GM18861 (cell line): ENCODE results near the gene NUDT4.
"Not testable (repeated sequence)": the region's sequence is repeated elsewhere in the genome, so short reads cannot be mapped to it uniquely, and the experiment has no call there.

ENCODE experiments used
- ATAC-seq: cut with Tn5 transposase; IDR thresholded peaks from one replicate; pipeline ENCODE4 v1.9.1; 2021; ENCODE audit not compliant: unreplicated experiment

NUDT4 gene

DNA sequence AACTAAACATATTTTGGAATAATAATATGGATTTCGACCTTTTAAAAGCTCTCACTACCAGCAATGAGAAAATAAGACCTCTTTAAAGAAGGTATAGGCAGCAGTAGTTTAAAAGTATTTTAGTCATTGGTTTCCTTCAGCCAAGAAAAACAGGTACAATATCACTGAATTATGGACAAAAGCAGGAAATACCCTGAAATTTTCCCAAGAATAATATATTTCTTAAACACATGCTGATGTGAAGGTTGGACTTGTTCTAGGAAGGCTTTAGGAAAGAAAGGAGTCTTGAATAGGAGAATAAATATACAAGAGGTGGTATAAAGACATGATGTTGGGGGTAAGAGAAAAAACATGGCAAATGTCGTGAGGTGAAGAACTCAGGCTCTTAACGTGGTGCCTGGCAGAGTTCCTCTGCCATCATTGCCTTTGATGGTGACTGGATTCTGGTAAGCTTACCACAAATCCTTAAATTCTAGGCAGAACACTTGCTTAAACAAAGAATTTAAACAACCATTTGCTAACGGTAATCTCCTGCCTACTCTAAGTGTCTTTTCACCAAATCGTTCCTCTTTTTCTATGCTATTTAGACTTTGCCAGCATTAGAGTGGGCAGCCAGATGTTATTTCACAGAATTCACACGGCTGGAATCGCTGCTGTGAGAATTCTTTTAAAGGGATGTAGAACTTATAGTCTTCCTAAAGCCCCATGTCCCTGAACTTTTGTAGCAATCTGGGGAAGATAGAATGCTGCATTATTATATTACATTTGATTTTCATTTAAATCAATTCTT, 11.9 kb upstream of the NUDT4 start:
- ATAC-seq: no peak

- no peak for ATAC-seq
Observed at GRCh38 chr12:93366422-93366821, 11.3 kb upstream of the NUDT4 start.

- ATAC-seq: no peak
Observed at GRCh38 chr12:93368766-93369165, 9.0 kb upstream of the NUDT4 start.

DNA sequence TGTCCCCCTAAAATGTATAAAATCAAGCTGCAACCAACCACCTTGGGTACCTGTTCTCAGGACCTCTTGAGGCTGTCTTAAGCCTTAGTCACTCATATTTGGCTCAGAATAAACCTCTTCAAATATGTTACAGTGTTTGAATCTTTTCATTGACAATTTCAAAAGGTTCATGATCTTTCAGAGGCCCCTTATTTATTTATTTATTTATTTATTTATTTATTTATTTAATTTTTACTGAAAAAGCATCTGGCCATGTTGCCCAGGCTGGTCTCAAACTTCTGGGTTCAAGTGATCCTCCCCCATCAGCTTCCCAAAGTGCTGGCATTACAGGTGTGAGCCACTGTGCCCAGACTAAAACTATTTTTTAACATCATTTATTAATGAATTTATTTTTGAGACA, 8.2 kb upstream of the NUDT4 start:
- ATAC-seq: no peak

GRCh38 chr12:93370947-93371346, 6.8 kb upstream of the NUDT4 start:
- no peak for ATAC-seq

DNA sequence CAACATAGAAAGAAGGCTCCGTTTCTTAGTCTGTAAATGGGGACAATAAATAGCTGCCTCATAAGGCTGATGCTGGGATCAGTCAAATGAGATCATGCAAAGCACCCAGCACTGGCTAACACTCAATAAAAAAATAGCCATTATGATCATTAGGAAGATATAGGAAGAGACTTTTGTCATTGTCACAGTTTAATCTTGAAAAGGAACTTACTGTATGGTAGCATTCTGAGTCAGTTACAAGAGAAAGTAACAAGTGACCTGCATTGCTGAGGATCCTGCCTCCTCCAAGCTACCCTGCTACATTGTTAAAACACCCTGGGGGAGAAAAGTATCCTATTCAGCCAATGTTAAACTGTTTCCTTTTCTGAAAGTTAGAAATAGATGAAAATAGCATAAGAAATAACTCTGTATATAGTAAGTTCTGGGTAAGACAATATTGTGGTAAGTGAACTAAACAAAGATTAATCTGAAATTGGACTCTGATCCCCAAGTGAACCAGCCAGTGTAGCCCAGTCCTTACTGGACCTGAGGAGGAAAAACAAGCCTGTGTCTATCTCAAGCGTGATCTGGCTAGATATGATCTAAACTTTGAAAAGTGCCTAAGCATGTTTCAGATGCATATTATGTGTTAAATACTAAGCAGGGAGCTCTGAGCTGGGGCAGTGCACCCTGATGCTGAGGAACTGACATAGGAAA, 3.6 kb upstream of the NUDT4 start:
- ATAC-seq: no peak

DNA sequence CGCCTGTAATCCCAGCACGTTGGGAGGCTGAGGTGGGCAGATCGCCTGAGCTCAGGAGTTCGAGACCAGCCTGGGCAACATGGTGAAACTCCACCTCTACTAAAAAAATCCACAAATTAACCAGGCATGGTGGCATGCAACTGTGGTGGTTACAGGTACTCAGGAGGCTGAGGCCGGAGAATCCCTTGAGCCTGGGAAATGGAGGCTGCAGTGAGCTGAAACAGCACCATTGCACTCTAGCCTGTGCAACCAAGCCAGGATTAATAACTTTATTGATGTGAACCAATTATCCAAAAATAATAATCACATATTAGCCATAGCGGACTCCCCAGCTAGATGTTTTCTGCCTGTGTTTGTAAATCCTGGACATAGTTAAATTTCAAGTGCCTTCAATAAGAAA, 1.8 kb upstream of the NUDT4 start:
- no peak for ATAC-seq

DNA sequence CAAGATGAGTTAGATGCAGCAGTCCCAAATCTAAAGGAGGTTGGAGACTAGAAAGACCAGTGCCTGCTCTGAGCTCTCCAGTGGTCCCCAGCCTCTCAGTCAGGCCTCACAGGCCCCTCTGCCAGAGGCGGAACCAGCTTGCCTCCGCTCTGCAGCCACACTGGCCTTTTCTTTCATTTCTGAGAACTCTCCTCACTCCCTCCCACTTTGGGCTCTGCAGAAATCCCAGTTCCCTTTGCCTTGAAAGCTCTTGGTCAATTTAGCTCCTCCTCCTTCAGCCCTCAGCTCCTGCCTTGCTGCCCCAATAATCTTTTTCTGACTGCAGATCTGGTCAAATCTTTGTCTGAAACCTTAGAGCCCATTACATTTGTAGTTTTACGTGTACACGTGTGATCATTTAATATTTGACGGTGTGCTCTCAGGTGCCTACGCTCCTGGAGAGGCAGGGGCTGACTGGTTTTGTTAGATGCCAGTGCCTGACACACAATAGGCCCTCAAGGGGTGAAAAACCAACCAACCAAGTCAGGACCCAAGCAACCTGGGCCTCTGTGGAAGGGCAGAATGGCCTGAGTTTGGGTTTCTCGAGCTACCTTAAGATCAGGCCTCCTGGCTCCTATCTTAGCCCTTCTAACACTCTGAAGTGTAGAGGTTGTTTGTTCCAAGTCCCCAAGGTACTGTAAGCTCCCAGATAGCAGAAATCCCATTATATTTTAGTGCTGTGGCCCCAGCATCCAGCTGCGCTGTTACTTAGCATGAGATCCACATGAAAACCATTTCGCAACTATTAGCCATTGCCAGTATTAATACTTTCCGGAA, 1.1 kb upstream of the NUDT4 start:
- no peak for ATAC-seq

GRCh38 chr12:93378196-93378997, 672 bp downstream of the NUDT4 start:
- ATAC-seq: peak; percentile 17

DNA sequence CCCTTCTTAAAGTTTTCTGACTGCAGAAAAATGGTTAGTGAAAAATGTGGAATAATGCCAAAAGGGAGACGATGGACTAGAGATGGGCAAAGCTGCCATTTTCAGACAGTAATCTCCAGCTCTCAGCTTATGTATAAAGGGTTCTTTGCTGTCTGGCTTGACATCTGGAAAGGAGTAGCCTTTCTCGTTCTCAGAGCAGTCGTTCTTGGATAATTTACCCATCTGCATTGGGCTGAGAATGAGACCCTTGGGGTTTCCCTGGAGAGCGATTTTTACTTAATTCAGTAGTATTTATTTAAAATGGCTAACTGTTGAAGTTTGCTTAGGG, 1.2 kb downstream of the NUDT4 start:
- no peak for ATAC-seq

DNA sequence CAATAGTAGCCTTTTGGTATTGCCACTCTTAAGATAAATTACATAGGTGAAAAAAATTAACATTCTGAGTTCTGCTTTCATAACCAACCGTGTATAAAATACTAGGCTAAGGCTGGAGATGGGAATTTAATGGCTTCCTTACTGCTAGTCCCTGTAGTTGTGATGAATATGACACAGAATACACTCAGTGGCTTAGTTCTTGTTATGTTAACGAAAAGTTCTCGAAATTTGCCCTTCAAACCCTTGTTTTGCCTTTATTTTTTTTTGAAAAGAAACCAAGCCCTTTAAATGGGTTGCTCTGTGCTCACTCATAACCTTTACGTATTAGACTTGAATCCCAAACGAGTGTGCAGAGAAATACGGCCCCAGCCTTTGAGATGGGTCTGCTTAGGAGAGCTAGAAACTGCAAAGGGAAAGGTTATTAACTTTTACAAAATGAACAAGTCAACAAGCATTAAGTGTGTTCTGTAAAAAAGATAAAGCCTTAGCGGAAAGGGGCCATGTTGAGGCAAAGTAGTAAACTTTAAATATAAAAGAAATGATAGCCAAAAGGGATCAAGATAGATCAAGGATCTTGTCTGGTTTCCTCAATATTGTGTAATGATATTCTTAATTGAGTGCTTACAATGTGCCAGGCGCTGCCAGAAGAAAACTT, 1.7 kb downstream of the NUDT4 start:
- no peak for ATAC-seq

GRCh38 chr12:93379981-93380361, 2.2 kb downstream of the NUDT4 start:
- ATAC-seq: no peak

GRCh38 chr12:93380480-93381121, 2.9 kb downstream of the NUDT4 start:
- no peak for ATAC-seq

GRCh38 chr12:93381161-93381975, 3.6 kb downstream of the NUDT4 start:
- no peak for ATAC-seq

DNA sequence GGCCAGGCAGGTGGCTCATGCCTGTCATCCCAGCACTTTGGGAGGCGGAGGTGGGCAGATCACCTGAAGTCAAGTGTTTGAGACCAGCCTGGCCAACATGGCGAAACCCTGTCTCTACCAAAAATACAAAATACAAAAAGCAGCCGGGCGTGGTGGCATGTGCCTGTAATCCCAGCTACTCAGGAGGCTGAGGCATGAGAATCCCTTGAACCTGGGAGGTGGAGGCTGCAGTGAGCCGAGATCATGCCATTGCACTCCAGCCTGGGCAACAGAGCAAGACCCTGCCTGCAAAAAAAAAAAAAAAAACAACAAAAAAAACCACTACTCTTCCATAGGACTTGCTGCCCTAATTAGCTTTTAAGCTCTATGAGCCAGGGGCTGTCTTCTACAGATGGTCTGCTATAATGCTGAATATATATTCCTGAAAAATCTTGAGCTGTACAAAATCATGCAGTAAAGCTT, 4.3 kb downstream of the NUDT4 start:
- ATAC-seq: not testable (repeated sequence)

GRCh38 chr12:93387780-93388179, 10.1 kb downstream of the NUDT4 start:
- no peak for ATAC-seq

DNA sequence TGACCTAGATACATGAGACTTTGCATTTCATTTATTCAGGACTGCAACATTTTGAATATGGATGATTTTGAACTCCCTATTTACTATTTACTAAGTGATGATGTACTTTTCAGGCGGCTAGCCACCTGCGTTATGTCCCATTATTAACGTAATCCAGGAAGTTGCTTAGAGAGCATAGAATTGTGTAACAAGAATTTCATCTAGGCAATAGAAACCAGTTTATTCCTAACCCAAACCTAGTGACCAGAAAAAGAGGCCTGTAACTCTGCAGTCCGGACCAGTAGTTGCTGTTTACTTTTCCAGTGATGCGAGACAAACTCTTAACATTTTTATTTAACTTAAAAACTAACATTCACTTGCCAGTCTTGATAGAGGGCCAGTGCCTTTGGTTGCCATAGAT, 12.3 kb downstream of the NUDT4 start:
- ATAC-seq: no peak

- peak; percentile 59 for ATAC-seq
Observed at GRCh38 chr12:93390549-93391297, 13.0 kb downstream of the NUDT4 start.
